HG02759 (cell line): ENCODE data around the gene KDM8.
A peak's percentile ranks its signal among the peaks of the same experiment; 100 is the strongest.

ENCODE experiments used
- ATAC-seq: cut with Tn5 transposase; IDR thresholded peaks from one replicate; pipeline ENCODE4 v1.9.1; 2021; ENCODE audit warnings: mild to moderate bottlenecking, moderate library complexity; ENCODE audit not compliant: unreplicated experiment

The KDM8 gene

DNA sequence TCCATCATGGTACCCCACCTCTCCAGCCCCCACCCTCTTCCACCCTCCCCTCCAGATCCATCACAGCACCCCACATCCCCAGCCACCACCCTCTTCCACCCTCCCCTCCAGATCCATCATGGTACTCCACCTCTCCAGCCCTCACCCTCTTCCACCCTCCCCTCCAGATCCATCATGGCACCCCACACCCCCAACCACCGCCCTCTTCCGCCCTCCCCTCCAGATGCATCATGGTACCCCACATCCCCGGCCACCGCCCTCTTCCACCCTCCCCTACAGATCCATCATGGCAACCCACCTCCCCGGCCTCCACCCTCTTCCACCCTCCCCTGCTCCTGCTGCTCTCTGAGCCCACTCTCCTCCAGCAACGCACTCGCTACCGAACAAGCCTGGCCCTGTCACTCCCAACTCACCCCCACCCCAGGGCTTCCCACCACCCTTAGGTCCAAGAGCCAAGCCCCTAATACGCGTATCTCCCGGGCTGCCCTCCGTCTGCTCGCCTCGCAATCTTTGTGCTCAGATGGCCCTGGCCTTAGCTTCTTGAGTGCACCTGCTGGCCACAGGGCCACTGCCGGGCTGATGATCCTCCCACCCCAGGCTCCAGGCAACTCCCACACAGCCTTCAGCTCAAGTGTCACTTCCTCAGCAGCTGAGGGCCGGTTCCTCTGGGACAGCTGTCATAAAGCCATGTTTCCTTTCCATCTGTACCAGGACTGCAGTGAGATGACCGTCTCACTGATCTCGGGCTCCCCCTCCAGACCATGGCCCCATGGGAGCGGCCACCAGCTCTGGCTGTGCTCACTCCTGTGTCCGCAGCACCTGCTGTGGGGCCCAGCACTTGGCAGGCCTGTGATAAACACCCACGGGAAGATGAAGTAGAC is 25.5 kb downstream of the KDM8 start:
- no peak for ATAC-seq

DNA sequence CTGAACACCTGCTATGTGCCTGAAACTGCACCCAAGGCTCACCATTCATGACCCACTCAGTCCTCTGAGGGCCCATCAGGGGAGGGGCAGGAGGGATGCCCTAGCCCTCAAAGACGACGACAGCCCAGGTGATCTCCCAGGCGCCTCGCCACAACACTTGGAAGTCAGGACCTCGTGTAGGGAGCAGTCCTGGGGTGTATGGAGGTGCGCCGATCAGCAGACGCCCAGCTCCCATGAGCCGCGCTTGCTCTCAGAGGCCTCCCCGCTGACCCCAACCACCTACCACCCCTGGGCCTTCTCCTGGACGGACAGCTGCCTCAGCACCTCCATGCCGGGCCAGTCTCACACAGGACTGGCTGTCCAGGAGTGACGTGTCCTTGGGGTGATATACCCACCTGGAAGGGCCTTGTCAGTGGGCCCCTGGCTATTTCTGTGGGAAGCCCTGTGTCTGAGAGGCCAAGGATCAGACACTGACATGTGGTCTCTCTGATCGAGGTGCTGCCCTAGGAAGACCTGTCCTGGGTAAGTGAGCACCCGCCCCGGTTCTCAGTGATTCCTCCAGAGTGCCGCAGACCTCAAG is 26.7 kb downstream of the KDM8 start:
- ATAC-seq: no peak

DNA sequence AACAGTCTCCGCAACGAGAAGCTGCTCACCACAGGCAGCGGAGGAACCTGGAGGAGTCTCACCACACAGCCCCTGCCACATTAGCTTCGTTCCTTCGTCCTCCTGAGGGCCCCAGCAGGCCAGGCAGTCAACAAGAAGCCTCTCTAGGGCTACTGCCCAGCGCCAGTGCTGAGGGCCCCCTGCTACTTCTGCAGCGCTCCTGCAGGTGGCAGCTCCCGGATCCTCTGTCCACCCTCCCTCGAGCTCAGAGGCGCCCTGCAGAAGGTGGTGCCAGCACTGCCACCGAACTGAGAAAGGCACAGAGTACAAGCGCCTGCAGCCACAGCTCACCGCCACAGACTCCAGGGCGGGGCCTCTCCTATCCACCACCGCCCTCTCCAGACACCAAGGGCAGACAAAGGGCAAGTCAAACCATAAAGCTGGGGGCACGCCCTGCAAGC is 27.3 kb downstream of the KDM8 start:
- ATAC-seq: no peak

DNA sequence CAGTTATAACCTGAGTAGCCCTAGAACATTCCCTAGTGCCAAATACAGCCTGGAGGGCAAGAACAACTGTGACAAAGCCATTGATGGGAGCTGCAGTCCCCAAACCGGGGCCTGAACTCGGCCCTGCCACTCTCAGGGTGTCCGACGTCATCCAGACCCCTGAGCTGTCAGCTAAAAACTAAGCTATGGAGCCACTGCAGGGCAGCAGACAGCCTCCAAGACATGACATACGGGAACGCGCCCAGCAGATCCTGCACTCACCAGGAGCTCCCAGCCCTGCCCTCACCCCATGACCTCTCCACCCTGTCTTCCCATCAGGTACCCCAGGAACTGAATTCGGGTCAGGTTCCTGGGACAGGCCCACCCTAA is 28.4 kb downstream of the KDM8 start:
- ATAC-seq: peak; percentile 12

DNA sequence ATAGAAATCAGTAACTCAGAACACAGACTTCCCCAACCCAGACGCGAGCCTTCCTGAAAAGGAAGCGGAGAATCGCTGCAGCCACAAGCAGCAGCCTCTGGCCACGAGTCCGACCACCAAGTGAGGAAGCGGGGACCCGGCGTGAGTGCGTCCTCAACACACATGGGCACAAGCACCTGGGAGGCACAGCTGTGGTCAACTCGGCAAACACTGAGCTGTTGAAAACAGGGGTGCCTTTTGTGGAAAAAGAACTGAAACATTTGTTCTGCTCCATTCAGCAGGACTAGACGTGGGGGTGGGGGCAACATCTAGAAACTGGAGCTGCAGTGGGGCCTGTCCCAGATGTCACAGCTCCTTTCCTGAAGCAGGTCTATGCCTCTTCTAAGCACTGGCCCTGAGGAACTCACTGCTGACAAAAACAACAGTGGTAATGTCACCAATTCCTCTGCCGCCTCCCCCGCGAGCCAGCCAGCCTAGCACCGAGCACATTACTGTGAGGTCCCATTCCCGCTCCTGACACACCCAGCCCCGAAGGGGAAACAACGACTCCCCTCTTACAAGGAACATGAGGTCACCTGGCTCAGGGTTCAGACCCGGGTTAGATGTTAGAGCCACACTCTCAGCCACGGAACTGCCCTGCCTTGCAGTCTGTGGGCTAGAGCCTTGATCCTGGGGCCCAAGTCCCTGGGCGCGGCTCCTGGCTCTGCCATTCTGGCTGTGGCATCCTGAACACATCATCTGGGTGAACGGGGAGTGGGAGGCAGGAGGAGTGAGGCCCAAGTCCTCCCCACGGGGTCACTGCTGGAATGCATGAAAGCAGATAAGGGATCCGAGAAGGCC is 29.0 kb downstream of the KDM8 start:
- ATAC-seq: peak; percentile 71

DNA sequence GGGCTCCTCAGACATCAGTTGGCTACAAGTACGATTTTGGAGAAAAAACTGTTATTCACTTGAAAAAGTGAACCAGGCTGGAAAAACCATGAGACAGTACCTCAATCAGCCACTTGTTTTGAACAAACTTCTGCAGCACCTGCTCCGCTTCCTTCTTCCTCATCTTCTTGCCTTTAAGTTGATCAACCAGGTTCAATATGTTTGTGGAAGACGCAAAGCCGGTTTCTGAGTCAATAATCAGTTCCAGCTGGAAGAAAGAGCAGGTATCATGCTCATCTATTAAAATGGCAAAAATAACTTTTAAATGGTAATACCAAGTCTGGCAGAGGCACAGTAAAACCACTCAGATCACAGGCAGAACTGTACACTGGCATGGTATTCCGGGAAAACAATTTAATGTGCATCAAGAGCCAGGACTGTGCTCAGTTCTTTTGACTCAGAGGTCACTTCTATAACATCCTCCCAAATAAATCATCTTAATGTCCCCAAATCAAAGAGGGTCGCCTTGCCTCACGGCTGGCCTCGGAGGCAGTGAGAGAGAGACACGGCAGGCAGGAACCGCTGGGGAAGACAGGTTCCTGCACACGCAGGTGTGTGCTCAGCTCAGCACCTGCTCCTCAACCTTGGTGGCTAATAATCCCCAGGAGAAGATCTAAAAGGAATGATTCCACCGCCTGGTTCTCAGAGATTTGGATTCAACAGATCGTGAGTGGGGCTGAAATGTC is 29.7 kb downstream of the KDM8 start:
- ATAC-seq: no peak

DNA sequence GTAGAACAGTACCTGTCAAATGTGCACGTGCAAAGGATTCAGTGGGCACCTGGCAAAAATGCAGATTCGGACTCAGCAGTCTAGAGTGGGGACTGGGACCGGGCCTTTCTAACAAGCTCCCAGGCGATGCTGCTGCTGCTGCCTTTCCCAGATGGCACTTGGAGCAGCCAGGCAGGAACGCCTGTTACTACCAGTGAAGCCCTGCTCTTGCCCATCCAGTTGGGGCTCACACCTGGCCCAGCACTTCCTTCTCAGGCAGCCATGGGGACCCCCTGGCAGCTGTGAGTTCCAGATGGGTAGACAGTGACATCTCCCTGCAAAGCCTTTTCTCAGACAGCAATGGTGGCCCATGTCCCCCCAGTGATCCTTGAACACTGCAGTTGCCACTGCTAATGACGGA is 30.4 kb downstream of the KDM8 start:
- no peak for ATAC-seq

DNA sequence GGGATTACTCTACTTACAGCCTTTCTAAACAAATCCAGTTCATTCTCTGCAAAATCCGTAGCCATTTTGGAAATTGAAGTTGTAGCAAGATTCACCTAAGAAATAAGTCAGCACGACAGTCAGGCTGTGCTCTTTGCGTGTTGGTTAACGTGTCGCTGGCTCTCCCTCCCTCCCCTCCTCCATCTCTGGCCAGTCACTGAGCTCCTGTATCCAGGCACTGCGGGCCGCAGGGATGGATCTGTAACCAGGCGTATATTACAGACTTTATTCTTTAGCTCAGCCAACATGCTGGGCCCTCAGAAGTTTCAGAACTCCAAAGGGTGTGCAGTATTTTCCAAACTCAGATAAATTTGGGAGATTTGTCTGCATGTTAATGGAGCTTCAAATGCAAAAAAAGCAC is 30.8 kb downstream of the KDM8 start:
- ATAC-seq: no peak

DNA sequence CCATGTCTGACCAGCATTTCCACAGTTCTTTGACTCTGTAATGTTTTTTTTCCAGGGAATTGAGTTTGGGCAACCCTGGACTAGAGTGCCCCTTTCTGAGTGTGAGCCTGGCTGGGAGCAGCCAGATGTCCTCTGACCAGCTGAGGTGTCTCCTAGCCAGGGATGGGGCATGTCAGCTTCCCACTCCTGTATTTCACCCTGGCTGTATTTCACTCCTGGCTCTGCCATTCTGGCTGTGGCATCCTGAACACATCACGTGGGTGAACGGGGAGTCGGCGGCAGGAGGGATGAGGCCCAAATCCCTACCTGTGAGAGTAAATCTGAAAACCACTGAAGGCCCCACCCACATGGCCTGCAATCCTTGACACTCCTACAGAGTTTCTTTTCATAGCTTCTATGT is 31.3 kb downstream of the KDM8 start:
- no peak for ATAC-seq

DNA sequence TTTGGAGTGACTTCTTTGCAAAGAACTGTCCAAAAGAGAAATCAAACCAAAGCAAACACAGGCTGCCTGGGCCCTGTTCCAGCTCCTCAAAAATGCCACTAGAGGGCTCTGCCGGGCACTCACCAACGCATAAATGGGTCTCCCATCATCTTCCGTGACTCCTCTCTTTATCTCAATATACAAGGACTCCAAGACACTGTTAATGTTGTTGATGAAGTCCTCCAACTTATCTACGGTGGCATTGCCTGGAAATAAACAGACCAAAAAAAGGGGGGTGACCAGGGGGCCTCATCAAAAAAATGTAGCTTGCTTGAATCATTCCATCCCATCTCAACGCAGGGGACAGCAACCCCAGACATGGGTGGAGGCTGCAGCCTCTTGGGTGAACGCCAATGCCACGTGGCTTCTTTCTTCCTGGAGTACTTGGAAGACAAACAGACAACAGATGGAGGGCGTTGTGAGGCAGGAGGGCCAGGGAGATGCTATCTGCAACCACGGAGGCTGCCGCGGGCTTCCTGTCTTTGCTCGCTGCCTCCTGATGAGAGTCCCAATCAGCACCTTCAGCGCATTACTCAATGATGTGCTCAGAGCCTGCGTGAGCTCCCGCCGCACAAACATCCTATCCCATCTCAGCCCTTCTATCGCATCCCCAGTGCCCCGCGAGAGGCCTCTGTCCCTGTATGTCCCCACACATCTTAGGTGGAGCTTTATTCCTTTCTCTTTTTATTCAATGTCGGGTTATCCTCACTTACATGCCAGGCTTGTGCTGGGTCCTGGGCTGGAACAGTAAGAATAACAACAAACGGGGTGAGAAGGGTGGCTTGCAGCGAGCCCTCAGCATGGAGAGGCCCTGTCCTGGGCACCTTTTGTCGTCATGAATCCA is 32.0 kb downstream of the KDM8 start:
- ATAC-seq: no peak

DNA sequence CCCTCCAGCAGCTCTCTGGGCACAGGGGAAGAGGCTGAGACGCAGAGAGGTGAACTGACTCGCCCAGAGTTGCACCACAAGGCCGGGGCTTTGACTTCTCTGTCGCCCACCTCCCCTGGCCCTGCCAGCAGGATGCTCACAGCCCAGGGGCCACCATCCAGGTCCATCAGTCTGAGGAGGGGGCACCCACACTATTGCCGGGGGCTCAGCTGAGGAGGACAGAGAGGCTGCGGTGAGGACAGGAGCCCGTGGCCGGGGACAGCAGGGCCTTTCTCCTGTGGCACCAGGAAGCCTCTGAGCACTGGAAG is 32.6 kb downstream of the KDM8 start:
- no peak for ATAC-seq

DNA sequence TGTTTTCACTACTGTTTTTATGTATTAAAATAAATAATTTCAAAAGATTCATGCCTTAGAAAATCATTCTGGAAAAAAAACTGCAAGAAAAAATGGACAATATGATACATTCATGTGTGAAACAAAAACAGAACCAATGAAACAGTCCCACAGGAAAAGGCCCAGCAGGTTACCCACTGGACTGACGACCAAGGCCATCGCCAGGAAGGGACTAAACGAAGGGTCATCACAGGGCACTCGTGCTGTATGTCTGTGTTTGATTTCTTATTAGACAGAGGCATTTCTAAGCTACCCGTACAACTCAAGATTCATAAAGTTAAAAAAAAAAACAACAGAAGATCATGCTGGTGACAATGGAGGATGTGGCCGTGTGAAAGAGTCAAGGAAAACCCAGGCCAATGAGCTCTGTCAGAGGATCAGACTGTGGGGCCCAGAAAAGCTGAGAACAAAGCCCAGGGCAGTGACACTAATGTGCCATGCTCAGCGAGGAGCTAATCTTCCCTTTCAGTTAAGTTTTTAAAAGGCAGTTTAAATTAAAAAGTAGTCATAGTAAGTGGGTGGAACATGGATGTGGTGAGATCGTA is 33.4 kb downstream of the KDM8 start:
- ATAC-seq: no peak

DNA sequence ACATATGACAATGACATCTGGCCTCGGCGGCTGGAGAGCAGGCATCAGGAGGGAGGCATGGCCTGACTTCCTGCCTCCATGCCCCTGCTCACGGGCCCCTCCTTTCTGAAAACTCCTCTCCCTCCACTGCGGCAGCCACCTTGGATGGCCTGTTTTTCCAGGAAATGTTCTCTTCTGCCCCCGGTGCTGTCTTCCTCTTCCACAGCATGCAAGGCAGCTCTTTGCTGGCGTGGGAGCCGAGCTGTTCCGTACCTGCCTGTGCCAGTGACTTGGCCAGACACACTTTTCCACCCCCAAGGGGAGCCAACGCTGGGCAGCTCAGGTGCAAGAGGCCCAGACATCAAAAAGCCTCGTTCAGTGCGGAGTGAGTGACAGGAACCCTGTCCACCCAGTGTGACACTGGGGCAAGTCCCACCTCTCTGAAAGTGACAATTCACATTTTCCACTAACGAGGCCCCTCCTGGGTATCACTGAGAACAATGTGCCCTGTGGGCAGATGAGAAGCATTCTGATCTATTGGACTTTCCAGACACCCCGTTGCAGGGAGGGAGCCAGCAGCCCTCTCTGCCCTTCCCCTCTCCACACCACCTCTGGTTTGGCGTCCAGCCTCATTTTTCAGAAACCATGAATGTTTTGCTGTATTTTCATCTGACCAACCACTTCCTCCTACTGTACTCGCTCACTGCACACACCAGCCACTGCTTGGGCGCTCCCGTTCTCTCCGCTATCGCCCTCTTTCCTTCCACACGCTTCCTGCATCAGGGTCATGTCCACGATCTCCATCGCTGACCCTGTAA is 34.1 kb downstream of the KDM8 start:
- ATAC-seq: peak; percentile 75

DNA sequence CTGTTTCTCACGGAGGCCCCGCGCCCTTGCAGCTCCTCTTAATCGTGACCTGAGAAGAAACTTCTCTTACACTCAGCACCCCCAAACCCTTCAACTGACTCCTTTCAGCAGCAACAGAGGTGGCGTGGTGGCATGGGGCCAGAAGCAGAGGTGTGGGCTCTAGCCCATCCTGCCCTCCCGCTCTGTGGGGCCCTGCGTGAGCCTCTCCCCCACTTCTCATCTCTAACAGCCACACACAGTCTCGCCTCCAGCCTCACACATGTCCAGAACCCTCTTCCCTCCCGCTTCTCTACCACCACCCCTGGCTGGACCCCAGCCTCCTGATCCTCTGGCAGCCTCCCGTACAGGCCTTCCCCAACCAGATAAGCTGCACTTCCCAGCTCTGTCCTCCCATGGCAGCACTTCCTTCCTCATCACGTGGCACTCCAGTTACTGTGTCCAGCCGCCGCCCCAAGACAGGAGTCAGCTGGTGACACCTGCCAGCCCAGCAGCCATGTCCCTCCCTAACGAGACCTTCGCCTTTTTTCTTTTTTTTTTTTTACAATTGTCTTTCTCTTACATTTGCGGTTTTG is 34.8 kb downstream of the KDM8 start:
- ATAC-seq: peak; percentile 17

DNA sequence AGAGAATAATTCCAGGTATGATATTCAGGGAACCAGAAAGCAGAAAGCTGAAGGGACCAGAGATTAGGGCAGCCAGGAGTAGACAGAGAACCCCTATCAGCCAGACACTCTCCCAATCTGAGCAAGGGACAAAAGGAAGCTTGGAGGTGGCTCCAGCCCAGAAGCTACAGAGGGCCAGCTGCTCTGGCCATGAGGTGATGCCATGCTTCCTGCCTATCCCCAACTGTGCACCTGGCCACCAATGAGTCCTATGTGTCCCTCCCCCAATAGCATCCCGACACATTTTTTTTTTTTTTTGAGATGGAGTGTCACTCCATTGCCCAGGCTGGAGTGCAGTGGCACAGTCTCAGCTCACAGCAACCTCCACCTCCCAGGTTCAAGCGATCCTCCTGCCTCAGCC is 35.3 kb downstream of the KDM8 start:
- no peak for ATAC-seq

DNA sequence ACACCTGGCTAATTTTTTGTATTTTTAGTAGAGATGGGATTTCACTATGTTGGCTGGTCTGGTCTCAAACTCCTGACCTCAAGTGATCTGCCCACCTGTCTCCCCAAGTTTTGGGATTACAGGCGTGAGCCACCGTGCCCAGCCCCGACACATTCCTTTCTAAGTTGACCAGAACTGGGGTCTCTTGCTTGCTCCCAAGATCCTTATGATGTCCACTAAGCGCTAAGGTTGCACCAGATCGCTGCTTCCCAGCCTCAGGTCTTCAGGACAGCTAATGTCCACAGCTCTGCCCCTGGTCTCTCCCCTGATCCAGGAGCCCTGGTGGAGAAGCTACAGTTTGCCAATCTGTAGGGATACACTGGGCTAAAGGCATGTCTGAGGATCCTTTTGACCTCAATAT is 35.7 kb downstream of the KDM8 start:
- no peak for ATAC-seq

DNA sequence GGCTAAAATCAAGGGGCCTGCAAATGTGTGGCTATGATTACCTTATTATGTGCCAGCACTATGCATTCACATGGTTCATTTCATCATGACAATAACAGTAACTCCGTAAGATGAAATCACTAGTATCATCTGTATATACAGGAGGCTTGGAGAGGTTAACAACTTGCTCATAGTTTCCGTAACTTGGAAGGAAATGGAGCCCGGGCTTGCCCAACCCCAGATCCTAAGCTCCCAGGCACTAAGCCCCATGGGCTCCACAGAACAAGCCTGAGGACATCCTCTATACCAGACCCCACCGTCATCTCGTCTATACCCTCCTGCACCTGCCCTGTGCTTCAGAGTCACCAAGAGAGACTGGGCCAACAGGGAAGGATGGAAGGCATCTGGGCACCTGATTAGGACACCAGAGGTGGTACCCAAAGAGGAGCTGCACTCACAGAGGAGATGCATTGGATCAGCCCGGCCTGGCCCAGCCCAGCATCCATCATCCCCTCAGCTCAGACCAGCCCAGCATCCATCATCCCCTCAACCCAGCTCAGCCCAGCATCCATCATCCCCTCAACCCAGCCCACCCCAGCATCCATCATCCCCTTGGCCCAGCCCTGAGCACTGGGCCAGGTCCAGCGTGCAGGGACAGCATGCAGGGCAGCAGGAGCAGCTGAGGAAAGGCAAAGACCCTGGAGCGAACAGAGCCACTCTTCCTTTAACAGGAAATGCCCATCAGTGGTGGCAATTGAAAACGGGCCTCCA is 36.8 kb downstream of the KDM8 start:
- no peak for ATAC-seq

DNA sequence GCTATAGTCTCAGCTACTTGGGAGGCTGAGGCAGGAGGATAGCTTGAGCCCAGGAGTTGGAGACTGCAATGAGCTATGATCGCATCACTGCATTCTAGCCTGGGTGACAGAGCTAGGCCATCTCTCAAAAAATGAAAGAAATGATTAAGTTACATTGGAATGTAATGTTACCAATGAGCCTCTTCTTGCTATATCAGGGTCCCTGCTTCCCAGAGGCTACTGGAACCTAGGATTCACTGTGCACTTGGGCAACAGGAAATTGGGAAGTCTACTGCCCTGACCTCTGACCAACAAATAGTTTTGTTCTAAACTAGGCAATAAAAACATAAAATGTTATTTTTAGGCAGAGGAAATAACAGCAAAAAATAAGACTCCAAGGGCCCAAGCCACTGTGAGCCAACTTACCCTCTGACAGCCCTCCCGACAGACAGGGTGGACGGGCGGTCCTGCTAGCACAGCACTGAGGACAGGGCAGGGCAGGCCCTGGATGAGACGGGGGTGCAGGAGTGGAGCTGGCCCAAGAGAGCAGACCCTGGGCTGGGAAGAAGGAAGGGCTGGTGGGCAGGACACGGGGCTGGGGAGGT is 37.7 kb downstream of the KDM8 start:
- ATAC-seq: no peak
